ENCODE results near the gene CEACAM4.

- TF ChIP-seq TAF1 (IDR thresholded peaks at IDR 0.05; ENCODE audit: borderline replicate concordance, low read depth, low read length) (no peak), POLR2AphosphoS5 (IDR thresholded peaks at IDR 0.05; ENCODE audit: low read depth, low read length) (no peak), POLR2A (IDR thresholded peaks at IDR 0.05; ENCODE audit: low read depth, low read length) (no peak)
Measured at GRCh38 chr19:41607668-41608067, 19.2 kb downstream of the CEACAM4 start.

Measured in GM12892 (cell line).